ENCODE results near the gene CACNA2D1. TPM values are rescaled to one million over a fixed set of nuclear protein-coding genes. Genes with fewer than 3 reads are reported as not detected.

The CACNA2D1 gene
- total RNA-seq, 1 experiment from 2014 or later: 0.27 TPM

DNA sequence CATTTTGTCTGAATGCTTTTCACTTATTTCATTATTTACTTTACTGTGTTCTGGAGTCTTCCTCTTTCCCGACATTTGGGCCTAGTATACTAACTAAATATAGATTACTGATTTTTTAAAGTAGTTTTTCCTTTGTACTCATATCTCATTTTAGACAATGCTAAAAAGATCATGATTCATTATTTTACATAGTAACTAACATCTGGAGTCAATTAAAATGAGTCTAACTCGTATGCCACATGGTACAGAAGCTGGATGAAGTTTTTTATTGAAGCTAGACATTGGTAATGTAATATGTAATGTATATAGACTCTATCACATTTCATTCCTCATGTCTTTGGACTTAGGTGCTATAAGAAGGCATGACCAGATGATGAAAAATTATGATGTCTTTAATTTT is 517.4 kb downstream of the CACNA2D1 start (continued):
- TF ChIP-seq, protein P1, sequence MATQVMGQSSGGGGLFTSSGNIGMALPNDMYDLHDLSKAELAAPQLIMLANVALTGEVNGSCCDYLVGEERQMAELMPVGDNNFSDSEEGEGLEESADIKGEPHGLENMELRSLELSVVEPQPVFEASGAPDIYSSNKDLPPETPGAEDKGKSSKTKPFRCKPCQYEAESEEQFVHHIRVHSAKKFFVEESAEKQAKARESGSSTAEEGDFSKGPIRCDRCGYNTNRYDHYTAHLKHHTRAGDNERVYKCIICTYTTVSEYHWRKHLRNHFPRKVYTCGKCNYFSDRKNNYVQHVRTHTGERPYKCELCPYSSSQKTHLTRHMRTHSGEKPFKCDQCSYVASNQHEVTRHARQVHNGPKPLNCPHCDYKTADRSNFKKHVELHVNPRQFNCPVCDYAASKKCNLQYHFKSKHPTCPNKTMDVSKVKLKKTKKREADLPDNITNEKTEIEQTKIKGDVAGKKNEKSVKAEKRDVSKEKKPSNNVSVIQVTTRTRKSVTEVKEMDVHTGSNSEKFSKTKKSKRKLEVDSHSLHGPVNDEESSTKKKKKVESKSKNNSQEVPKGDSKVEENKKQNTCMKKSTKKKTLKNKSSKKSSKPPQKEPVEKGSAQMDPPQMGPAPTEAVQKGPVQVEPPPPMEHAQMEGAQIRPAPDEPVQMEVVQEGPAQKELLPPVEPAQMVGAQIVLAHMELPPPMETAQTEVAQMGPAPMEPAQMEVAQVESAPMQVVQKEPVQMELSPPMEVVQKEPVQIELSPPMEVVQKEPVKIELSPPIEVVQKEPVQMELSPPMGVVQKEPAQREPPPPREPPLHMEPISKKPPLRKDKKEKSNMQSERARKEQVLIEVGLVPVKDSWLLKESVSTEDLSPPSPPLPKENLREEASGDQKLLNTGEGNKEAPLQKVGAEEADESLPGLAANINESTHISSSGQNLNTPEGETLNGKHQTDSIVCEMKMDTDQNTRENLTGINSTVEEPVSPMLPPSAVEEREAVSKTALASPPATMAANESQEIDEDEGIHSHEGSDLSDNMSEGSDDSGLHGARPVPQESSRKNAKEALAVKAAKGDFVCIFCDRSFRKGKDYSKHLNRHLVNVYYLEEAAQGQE (IDR thresholded peaks at IDR 0.05; ENCODE audit: low read depth): no peak
- TF ChIP-seq SRF (IDR thresholded peaks at IDR 0.05; ENCODE audit: low read depth): no peak
- TF ChIP-seq, protein P2, sequence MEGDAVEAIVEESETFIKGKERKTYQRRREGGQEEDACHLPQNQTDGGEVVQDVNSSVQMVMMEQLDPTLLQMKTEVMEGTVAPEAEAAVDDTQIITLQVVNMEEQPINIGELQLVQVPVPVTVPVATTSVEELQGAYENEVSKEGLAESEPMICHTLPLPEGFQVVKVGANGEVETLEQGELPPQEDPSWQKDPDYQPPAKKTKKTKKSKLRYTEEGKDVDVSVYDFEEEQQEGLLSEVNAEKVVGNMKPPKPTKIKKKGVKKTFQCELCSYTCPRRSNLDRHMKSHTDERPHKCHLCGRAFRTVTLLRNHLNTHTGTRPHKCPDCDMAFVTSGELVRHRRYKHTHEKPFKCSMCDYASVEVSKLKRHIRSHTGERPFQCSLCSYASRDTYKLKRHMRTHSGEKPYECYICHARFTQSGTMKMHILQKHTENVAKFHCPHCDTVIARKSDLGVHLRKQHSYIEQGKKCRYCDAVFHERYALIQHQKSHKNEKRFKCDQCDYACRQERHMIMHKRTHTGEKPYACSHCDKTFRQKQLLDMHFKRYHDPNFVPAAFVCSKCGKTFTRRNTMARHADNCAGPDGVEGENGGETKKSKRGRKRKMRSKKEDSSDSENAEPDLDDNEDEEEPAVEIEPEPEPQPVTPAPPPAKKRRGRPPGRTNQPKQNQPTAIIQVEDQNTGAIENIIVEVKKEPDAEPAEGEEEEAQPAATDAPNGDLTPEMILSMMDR (IDR thresholded peaks at IDR 0.05 in 2 of 3, conservative IDR thresholded peaks at IDR 0.05 in 1 of 3; ENCODE audit: borderline replicate concordance in 1 of 3, insufficient read depth in 1 of 3, low read depth in 2 of 3, low read length in 2 of 3): no peak
- no peak for TF ChIP-seq YY1 (IDR thresholded peaks at IDR 0.05; ENCODE audit: extremely low read depth, insufficient replicate concordance, low read depth, low read length)
- TF ChIP-seq, protein P3, sequence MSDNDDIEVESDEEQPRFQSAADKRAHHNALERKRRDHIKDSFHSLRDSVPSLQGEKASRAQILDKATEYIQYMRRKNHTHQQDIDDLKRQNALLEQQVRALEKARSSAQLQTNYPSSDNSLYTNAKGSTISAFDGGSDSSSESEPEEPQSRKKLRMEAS (IDR thresholded peaks at IDR 0.05): no peak
- TF ChIP-seq POLR2A (IDR thresholded peaks at IDR 0.05; ENCODE audit: borderline replicate concordance, extremely low read depth, insufficient read depth, insufficient read length): no peak
- TF ChIP-seq ELF1 (IDR thresholded peaks at IDR 0.05; ENCODE audit: borderline replicate concordance, low read depth): no peak

DNA sequence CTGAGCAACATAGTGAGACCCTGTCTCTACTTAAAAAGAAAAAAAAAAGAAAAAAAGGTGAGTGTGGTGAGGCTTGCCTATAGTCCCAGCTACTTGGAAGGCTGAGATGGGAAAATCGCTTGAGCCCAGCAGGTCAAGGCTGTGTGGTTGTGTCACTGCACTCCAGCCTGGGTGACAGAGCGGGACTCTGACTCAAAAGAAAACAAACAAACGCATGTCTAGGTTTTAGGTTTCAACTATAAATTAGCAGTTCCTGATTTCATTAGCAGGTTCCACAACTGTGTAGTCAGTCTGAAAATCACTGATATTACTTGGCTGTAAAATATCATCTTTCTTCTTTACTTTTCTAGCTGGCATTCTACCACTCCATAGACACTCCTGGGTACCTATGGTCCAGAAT is 518.0 kb downstream of the CACNA2D1 start:
- no peak for ATAC-seq
- intact Hi-C loops (cut with micrococcal nuclease): no loop called here
- no peaks in the 10 kb centered on the region for H3K9me2 ChIP-seq (ENCODE audit: insufficient read depth)
- H3K36me3 ChIP-seq (ENCODE audit: control insufficient read depth in 1 of 2, insufficient read depth in 2 of 2, low read length in 2 of 2): no peaks in the 10 kb centered on the region
- H3K4me2 ChIP-seq (ENCODE audit: low read length): no peak overlapping the region
- H3K9me3 ChIP-seq (ENCODE audit: control insufficient read depth in 1 of 2, insufficient read depth in 1 of 2, low read depth in 1 of 2, low read length in 2 of 2): no peaks in the 10 kb centered on the region
- no TSS peak for BruUV-seq (replicated peaks)
- RAD21 ChIA-PET (ENCODE audit: low non-redundant PET in 1 of 2, low total read pairs in 2 of 2, uncharacterized antibody in 2 of 2, unreplicated experiment in 2 of 2): no interaction called here
- H3K27me3 ChIP-seq (ENCODE audit: insufficient read depth, low read length): no peaks in the 10 kb centered on the region
- no peak overlapping the region for H3K27ac ChIP-seq (ENCODE audit: low read depth, low read length)
- no peak for DNase-seq (ENCODE audit: low read depth, low spot score)
- no peak overlapping the region for H3K4me3 ChIP-seq (replicated peaks in 1 of 2; ENCODE audit: low read depth in 1 of 2, low read length in 2 of 2)
- H2AFZ ChIP-seq (ENCODE audit: low read depth, low read length, poor library complexity, severe bottlenecking): no peak overlapping the region
- H3K9ac ChIP-seq (ENCODE audit: low read length): no peak overlapping the region
- POLR2A ChIA-PET: no interaction called here
- no peaks in the 10 kb centered on the region for H3K79me2 ChIP-seq (ENCODE audit: insufficient read depth, low read length)
- H4K20me1 ChIP-seq (ENCODE audit: insufficient read depth): no peaks in the 10 kb centered on the region
- CTCF ChIA-PET: no interaction called here
- H3K4me1 ChIP-seq (ENCODE audit: control insufficient read depth in 1 of 2, insufficient read depth in 2 of 2, low read length in 2 of 2): no peaks in the 10 kb centered on the region
- TF ChIP-seq, protein P1 (IDR thresholded peaks at IDR 0.05; ENCODE audit: low read depth): no peak
- no peak for TF ChIP-seq POLR2A (IDR thresholded peaks at IDR 0.05; ENCODE audit: borderline replicate concordance, extremely low read depth, insufficient read depth, insufficient read length)
- TF ChIP-seq ELF1 (IDR thresholded peaks at IDR 0.05; ENCODE audit: borderline replicate concordance, low read depth): no peak
- TF ChIP-seq SIN3A (IDR thresholded peaks at IDR 0.05; ENCODE audit: low read depth): no peak
- no peak for TF ChIP-seq RAD21 (IDR thresholded peaks at IDR 0.05; ENCODE audit: low read depth)
- TF ChIP-seq, protein P3 (IDR thresholded peaks at IDR 0.05): no peak
- TF ChIP-seq EZH2phosphoT487 (IDR thresholded peaks at IDR 0.05; ENCODE audit: borderline replicate concordance): no peak
- no peak for TF ChIP-seq POLR2AphosphoS5 (IDR thresholded peaks at IDR 0.05; ENCODE audit: low read depth, low read length)
- TF ChIP-seq JUND (IDR thresholded peaks at IDR 0.05): no peak
- no peak for TF ChIP-seq YY1 (IDR thresholded peaks at IDR 0.05; ENCODE audit: extremely low read depth, insufficient replicate concordance, low read depth, low read length)
- no peak for TF ChIP-seq ZNF274 (IDR thresholded peaks at IDR 0.05; ENCODE audit: low read depth, low read length)

Measured in HCT116 (cell line).